ENCODE results near the gene BEST3. TPM values are rescaled to one million over a fixed set of nuclear protein-coding genes. Genes with fewer than 3 reads are reported as not detected.

Gene BEST3
- total and polyA plus RNA-seq, 2 donors (not counting 1 experiment from before 2014, with no cell fraction given), result not detected

- H3K27me3 ChIP-seq (replicated peaks in 1 of 4; ENCODE audit: control extremely low read depth in 1 of 4, control insufficient read depth in 3 of 4, insufficient read depth in 4 of 4, low read length in 3 of 4), result peaks cover 0 to 4% (median 1%) of the 10 kb centered on the region in 4 experiments
- TF ChIP-seq CTCF (IDR thresholded peaks at IDR 0.05), result no peak
- TF ChIP-seq EZH2 (IDR thresholded peaks at IDR 0.05; ENCODE audit: borderline replicate concordance, insufficient read depth, low read depth, low read length, poor library complexity, severe bottlenecking), result no peak
- no CpG with 5 or more reads among the region's 1 CpG for WGBS (ENCODE audit: insufficient coverage)
- DNase-seq (no peak), ATAC-seq (ENCODE audit: low read depth) (no peak)
- Mint-ChIP-seq H3K4me1 (no peaks in the 10 kb centered on the region), H3K9me3 (ENCODE audit: insufficient read depth) (no peaks in the 10 kb centered on the region), H3K27me3 (peaks cover 23% of the 10 kb centered on the region), H3K27ac (no peak overlapping the region), H3K4me3 (no peak overlapping the region)
- H3K4me3 ChIP-seq (ENCODE audit: control extremely low read depth in 1 of 5, extremely low read depth in 1 of 5, insufficient read depth in 1 of 5, low read depth in 2 of 5, low read length in 4 of 5), result no peak overlapping the region
- H3K36me3 ChIP-seq (replicated peaks in 1 of 2; ENCODE audit: control extremely low read depth in 1 of 2, control insufficient read depth in 1 of 2, extremely low read depth in 1 of 2, insufficient read depth in 2 of 2, low read length in 1 of 2), result no peaks in the 10 kb centered on the region
- no peak overlapping the region for H3K4me2 ChIP-seq (replicated peaks; ENCODE audit: low read depth, low read length, poor library complexity, severe bottlenecking)
- H3K27ac ChIP-seq (ENCODE audit: low read length in 2 of 2), result no peak overlapping the region
- no peak overlapping the region for H2AFZ ChIP-seq (ENCODE audit: insufficient read depth, low read depth, low read length, poor library complexity, severe bottlenecking)
- H4K20me1 ChIP-seq (ENCODE audit: control insufficient read depth, insufficient read depth, low read length, poor library complexity, severe bottlenecking), result no peaks in the 10 kb centered on the region
- no peak overlapping the region for H3K9ac ChIP-seq (ENCODE audit: low read length)
- ChIA-PET POLR2A (no interaction called here), CTCF (no interaction called here)
- peaks cover 0 to 4% (median 0%) of the 10 kb centered on the region in 3 donors for H3K9me3 ChIP-seq (ENCODE audit: control extremely low read depth in 1 of 3, control insufficient read depth in 2 of 3, insufficient read depth in 1 of 3, low read length in 2 of 3)
- intact Hi-C loops (cut with micrococcal nuclease), result no loop called here
- no peaks in the 10 kb centered on the region for H3K4me1 ChIP-seq (ENCODE audit: control insufficient read depth in 2 of 2, insufficient read depth in 2 of 2, low read length in 2 of 2)
- H3K79me2 ChIP-seq (ENCODE audit: control insufficient read depth, insufficient read depth, low read length), result no peaks in the 10 kb centered on the region
Observed at GRCh38 chr12:69732088-69732487, 33.0 kb upstream of the BEST3 start.

GRCh38 chr12:69726922-69727321, 27.8 kb upstream of the BEST3 start:
- no peak overlapping the region for H3K4me3 ChIP-seq (ENCODE audit: control extremely low read depth in 1 of 5, extremely low read depth in 1 of 5, insufficient read depth in 1 of 5, low read depth in 2 of 5, low read length in 4 of 5)
- H2AFZ ChIP-seq (ENCODE audit: insufficient read depth, low read depth, low read length, poor library complexity, severe bottlenecking), result no peak overlapping the region
- Mint-ChIP-seq H3K4me3 (no peak overlapping the region), H3K9me3 (ENCODE audit: insufficient read depth) (no peaks in the 10 kb centered on the region), H3K27me3 (peaks cover 25% of the 10 kb centered on the region), H3K4me1 (no peaks in the 10 kb centered on the region), H3K27ac (no peak overlapping the region)
- intact Hi-C loops (cut with micrococcal nuclease), result no loop called here
- no peak overlapping the region for H3K4me2 ChIP-seq (replicated peaks; ENCODE audit: low read depth, low read length, poor library complexity, severe bottlenecking)
- ChIA-PET CTCF (no interaction called here), POLR2A (no interaction called here)
- 100% methylated on average over 1 of the region's 4 CpGs for WGBS (ENCODE audit: insufficient coverage)
- DNase-seq (no peak), ATAC-seq (ENCODE audit: low read depth) (no peak)
- no peaks in the 10 kb centered on the region for H4K20me1 ChIP-seq (ENCODE audit: control insufficient read depth, insufficient read depth, low read length, poor library complexity, severe bottlenecking)
- H3K36me3 ChIP-seq (replicated peaks in 1 of 2; ENCODE audit: control extremely low read depth in 1 of 2, control insufficient read depth in 1 of 2, extremely low read depth in 1 of 2, insufficient read depth in 2 of 2, low read length in 1 of 2), result no peaks in the 10 kb centered on the region
- H3K79me2 ChIP-seq (ENCODE audit: control insufficient read depth, insufficient read depth, low read length), result no peaks in the 10 kb centered on the region
- H3K27ac ChIP-seq (ENCODE audit: low read length in 2 of 2), result no peak overlapping the region
- peaks cover 0 to 5% (median 0%) of the 10 kb centered on the region in 4 experiments for H3K27me3 ChIP-seq (replicated peaks in 1 of 4; ENCODE audit: control extremely low read depth in 1 of 4, control insufficient read depth in 3 of 4, insufficient read depth in 4 of 4, low read length in 3 of 4)
- no peaks in the 10 kb centered on the region for H3K9me3 ChIP-seq (ENCODE audit: control extremely low read depth in 1 of 3, control insufficient read depth in 2 of 3, insufficient read depth in 1 of 3, low read length in 2 of 3)
- H3K4me1 ChIP-seq (ENCODE audit: control insufficient read depth in 2 of 2, insufficient read depth in 2 of 2, low read length in 2 of 2), result no peaks in the 10 kb centered on the region
- TF ChIP-seq CTCF (IDR thresholded peaks at IDR 0.05) (no peak), EZH2 (IDR thresholded peaks at IDR 0.05; ENCODE audit: borderline replicate concordance, insufficient read depth, low read depth, low read length, poor library complexity, severe bottlenecking) (no peak)
- H3K9ac ChIP-seq (ENCODE audit: low read length), result no peak overlapping the region
